Esophagus muscularis mucosa (tissue), 3 donors: ENCODE data around the gene FKBP5.

ENCODE experiments used
- CTCF ChIP-seq, 3 experiments: fragments of 200-600 bp in 2 of 3; fragments of 450-650 bp in 1 of 3; sonication (generic) in 2 of 3; IDR thresholded peaks; one replicate each; pipeline ENCODE4 v1.5.1; 2017 to 2019; ENCODE audit warnings: antibody characterized with exemption in 3 of 3, mild to moderate bottlenecking in 2 of 3, moderate library complexity in 1 of 3
- POLR2A ChIP-seq: fragments of 450-650 bp; IDR thresholded peaks from one replicate; pipeline ENCODE4 v1.6.1; 2017; ENCODE audit warnings: antibody characterized with exemption, moderate library complexity, mild to moderate bottlenecking, low read depth

DNA sequence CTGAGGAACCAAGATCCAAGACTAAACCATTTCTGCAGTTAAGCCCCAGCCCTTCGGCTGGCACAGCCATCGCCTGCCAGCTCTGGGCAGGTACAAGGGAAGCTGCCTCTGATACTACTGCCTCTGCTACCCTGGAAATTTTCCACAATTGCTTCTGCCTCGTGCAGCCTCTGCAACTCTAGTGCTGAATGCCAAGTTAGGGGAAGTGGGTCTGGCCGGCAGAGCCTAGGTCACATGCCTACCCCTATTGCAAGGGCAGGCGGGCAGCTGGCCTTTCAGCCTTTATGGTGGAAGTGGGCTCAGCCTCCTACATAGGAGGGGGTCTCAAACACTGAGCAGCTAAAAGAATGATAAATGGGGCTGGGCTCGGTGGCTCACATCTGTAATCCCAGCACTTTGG lies 131.5 kb downstream of the FKBP5 start:
- no peak for TF ChIP-seq CTCF (IDR thresholded peaks at IDR 0.05)
- TF ChIP-seq POLR2A: no peak
